Thyroid gland (tissue), 4 donors: ENCODE measurements around the gene MAD1L1.

Experiments used
- POLR2A ChIP-seq, 2 donors: fragments of 450-650 bp; IDR thresholded peaks; one replicate each; pipeline ENCODE4 v1.6.1; 2017; ENCODE audit warnings: antibody characterized with exemption in 2 of 2, mild to moderate bottlenecking in 2 of 2, moderate library complexity in 1 of 2
- TF ChIP-seq, protein P1 (sequence below), 6 experiments: fragments of 200-600 bp in 3 of 6; fragments of 450-650 bp in 3 of 6; sonication (generic) in 3 of 6; IDR thresholded peaks; one replicate each; pipeline ENCODE4 v1.5.1; 2016 to 2019; ENCODE audit warnings: antibody characterized with exemption in 6 of 6, mild to moderate bottlenecking in 2 of 6, inconsistent platforms in 1 of 6, moderate library complexity in 1 of 6

DNA sequence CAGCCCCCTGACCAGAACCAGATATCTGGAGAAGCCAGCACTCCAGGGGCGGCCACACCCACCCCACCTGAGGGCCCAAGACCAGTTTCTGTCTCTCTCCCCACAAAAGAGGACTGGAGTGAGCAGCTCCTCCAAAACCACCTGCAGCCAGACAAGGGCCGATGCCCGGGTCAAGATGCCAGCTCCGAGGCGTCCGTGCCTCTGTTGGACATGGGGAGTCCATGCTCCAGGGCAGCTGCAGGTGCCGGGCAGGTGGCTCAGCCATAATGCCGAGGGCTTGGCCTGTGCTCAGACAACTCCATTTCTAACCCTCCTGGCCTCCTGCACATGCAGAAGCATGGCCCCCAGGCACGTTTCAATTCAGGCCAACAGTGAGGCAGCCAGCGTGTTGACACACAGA is 234.6 kb downstream of the MAD1L1 start:
- TF ChIP-seq POLR2A (IDR thresholded peaks at IDR 0.05): no peak
- TF ChIP-seq, protein P1, sequence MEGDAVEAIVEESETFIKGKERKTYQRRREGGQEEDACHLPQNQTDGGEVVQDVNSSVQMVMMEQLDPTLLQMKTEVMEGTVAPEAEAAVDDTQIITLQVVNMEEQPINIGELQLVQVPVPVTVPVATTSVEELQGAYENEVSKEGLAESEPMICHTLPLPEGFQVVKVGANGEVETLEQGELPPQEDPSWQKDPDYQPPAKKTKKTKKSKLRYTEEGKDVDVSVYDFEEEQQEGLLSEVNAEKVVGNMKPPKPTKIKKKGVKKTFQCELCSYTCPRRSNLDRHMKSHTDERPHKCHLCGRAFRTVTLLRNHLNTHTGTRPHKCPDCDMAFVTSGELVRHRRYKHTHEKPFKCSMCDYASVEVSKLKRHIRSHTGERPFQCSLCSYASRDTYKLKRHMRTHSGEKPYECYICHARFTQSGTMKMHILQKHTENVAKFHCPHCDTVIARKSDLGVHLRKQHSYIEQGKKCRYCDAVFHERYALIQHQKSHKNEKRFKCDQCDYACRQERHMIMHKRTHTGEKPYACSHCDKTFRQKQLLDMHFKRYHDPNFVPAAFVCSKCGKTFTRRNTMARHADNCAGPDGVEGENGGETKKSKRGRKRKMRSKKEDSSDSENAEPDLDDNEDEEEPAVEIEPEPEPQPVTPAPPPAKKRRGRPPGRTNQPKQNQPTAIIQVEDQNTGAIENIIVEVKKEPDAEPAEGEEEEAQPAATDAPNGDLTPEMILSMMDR (IDR thresholded peaks at IDR 0.05): no peak
